Tracheal epithelial cell (primary cell): ENCODE measurements around the gene CYP4X1. TPM values are rescaled to one million over a fixed set of nuclear protein-coding genes. Genes with fewer than 3 reads are reported as not detected.

Experiments used
- total RNA-seq: library from RNA; depleted of rRNA; stranded (reverse); fragments of >200 nt; gene quantifications from 2 replicates; pipeline ENCODE4 v1.2.1, GENCODE V29; 2014

The CYP4X1 gene
- total RNA-seq = 0.21 TPM in 1 of 2 replicates, not detected in the other

GRCh38 chr1:47023268-47024140 is at the start of gene CYP4X1:
Gene CYP4X1 (plus strand): TSS chr1:47023669. CDS start chr1:47023818, 149 bp downstream.

GRCh38 chr1:47067097-47067594 is 43.7 kb downstream of the CYP4X1 start, which contains the start of gene CYP4Z1:
Gene CYP4Z1 (plus strand): TSS chr1:47067231. CDS start chr1:47067491, 260 bp downstream.

Other genes starting within 250 kb of the CYP4X1 start
- 0.72 TPM in 1 of 2 replicates, not detected in the other for gene CYP4B1, start 224.6 kb upstream of the CYP4X1 start, total RNA-seq
- not detected in 2 replicates for gene CYP4A11, start 82.2 kb upstream of the CYP4X1 start, total RNA-seq
- gene CYP4Z1, start 43.6 kb downstream of the CYP4X1 start, total RNA-seq = not detected in 2 replicates
- gene CYP4A22, start 113.8 kb downstream of the CYP4X1 start, total RNA-seq = not detected in 2 replicates
- gene PDZK1IP1, start 166.4 kb downstream of the CYP4X1 start, total RNA-seq = 2.3 and 73.0 TPM in 2 replicates
- gene TAL1, start 208.6 kb downstream of the CYP4X1 start, total RNA-seq = under 0.01 TPM in 1 of 2 replicates, not detected in the other